ENCODE measurements around the gene FAM110D. TPM values are rescaled to one million over a fixed set of nuclear protein-coding genes. Genes with fewer than 3 reads are reported as not detected.

FAM110D gene
- total RNA-seq, 4 donors from 2014 or later = 0.57 to 9.1 (median 3.2) TPM

GRCh38 chr1:26213335-26213905 lies 54.5 kb downstream of the FAM110D start:
- 65 to 74% methylated on average over 6 of the region's 6 CpGs for WGBS, 2 donors
- no peak overlapping the region for H3K4me3 ChIP-seq (ENCODE audit: low read depth, poor library complexity, severe bottlenecking)
- intact Hi-C loops (cut with DNase I; ENCODE audit: low total_unique reads) = no loop called here
- no peak for TF ChIP-seq POLR2A (IDR thresholded peaks at IDR 0.05)
- TF ChIP-seq, protein P1, sequence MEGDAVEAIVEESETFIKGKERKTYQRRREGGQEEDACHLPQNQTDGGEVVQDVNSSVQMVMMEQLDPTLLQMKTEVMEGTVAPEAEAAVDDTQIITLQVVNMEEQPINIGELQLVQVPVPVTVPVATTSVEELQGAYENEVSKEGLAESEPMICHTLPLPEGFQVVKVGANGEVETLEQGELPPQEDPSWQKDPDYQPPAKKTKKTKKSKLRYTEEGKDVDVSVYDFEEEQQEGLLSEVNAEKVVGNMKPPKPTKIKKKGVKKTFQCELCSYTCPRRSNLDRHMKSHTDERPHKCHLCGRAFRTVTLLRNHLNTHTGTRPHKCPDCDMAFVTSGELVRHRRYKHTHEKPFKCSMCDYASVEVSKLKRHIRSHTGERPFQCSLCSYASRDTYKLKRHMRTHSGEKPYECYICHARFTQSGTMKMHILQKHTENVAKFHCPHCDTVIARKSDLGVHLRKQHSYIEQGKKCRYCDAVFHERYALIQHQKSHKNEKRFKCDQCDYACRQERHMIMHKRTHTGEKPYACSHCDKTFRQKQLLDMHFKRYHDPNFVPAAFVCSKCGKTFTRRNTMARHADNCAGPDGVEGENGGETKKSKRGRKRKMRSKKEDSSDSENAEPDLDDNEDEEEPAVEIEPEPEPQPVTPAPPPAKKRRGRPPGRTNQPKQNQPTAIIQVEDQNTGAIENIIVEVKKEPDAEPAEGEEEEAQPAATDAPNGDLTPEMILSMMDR (IDR thresholded peaks at IDR 0.05) = no peak
- no peak for DNase-seq (ENCODE audit: low spot score in 2 of 2)

Other genes with a start within 250 kb of the FAM110D start
- gene PAFAH2, start 161.0 kb upstream of the FAM110D start, total RNA-seq = 10 to 100 TPM; 11.8 to 23.0 (median 17.1) TPM
- gene EXTL1, start 137.3 kb upstream of the FAM110D start, total RNA-seq = 1 to 10 TPM in 2 of 4 donors, under 1 TPM in 2; 0.34 to 3.9 (median 2.2) TPM
- gene SLC30A2, start 113.0 kb upstream of the FAM110D start, total RNA-seq = 1 to 10 TPM in 1 of 4 donors, under 1 TPM in 3; 0.13 to 1.8 (median 0.42) TPM
- 1 to 10 TPM in 3 of 4 donors, under 1 TPM in 1; 0.21 to 2.5 (median 2.1) TPM for gene TRIM63, start 91.4 kb upstream of the FAM110D start, total RNA-seq
- 10 to 100 TPM; 14.0 to 16.7 (median 14.4) TPM for gene PDIK1L, start 47.3 kb upstream of the FAM110D start, total RNA-seq
- not detected for gene C1orf232, start 9.9 kb downstream of the FAM110D start, total RNA-seq
- 10 to 100 TPM; 17.4 to 49.3 (median 31.4) TPM for gene ZNF593, start 10.8 kb downstream of the FAM110D start, total RNA-seq
- gene ZNF593OS, start 12.8 kb downstream of the FAM110D start, total RNA-seq = not detected
- 10 to 100 TPM; 16.8 to 71.4 (median 45.0) TPM for gene CNKSR1, start 18.4 kb downstream of the FAM110D start, total RNA-seq
- gene CATSPER4, start 31.5 kb downstream of the FAM110D start, total RNA-seq = not detected
- gene CEP85, start 75.1 kb downstream of the FAM110D start, total RNA-seq = 10 to 100 TPM; 13.0 to 17.2 (median 14.1) TPM
- gene SH3BGRL3, start 121.0 kb downstream of the FAM110D start, total RNA-seq = 10 to 100 TPM; 74.8 to 97.1 (median 78.3) TPM
- 1 to 10 TPM; 5.1 to 9.6 (median 5.8) TPM for gene UBXN11, start 147.6 kb downstream of the FAM110D start, total RNA-seq
- 1 to 10 TPM in 3 of 4 donors, not detected in 1; 2.0 to 6.1 (median 3.5) TPM for gene CD52, start 158.9 kb downstream of the FAM110D start, total RNA-seq
- 100 to 1,000 TPM in 1 of 4 donors, 10 to 100 TPM in 3; 52.3 to 104 (median 56.9) TPM for gene CRYBG2, start 195.1 kb downstream of the FAM110D start, total RNA-seq
- gene ZNF683, start 213.7 kb downstream of the FAM110D start, total RNA-seq = not detected

All from lower leg skin (tissue), 4 donors.